DND-41 (cell line): ENCODE results near the gene CDX1.

Source experiments
- ATAC-seq: fragments of 200-7000 bp; cut with Tn5 transposase; 3 replicates; pipeline ENCODE4 v1.9.1; 2021; ENCODE audit warnings: low read depth; ENCODE audit not compliant: insufficient read depth
- DNase-seq: peaks from one replicate; pipeline ENCODE4 v3.0.0-alpha.2; 2020
- H2AFZ ChIP-seq: 2 replicates; pipeline ENCODE4 v1.6.0; 2012; ENCODE audit warnings: low read depth, low read length
- H3K27ac ChIP-seq: 2 replicates; pipeline ENCODE4 v1.5.1; 2012; ENCODE audit warnings: low read length, inconsistent platforms
- H3K27me3 ChIP-seq: fragments of 200-600 bp; sonication (generic); 2 replicates; pipeline ENCODE4 v1.6.0; 2012; ENCODE audit warnings: low read length, mild to moderate bottlenecking, inconsistent platforms; ENCODE audit not compliant: insufficient read depth, poor library complexity
- H3K36me3 ChIP-seq: 2 replicates; pipeline ENCODE4 v1.5.1; 2012; ENCODE audit warnings: low read length, inconsistent platforms; ENCODE audit not compliant: insufficient read depth
- H3K4me1 ChIP-seq: 2 replicates; pipeline ENCODE4 v1.5.1; 2012; ENCODE audit warnings: mild to moderate bottlenecking, low read length; ENCODE audit not compliant: insufficient read depth
- H3K4me2 ChIP-seq: 2 replicates; pipeline ENCODE4 v1.6.0; 2012; ENCODE audit warnings: mild to moderate bottlenecking, moderate library complexity, low read length, inconsistent platforms; ENCODE audit not compliant: insufficient read depth
- H3K4me3 ChIP-seq, 2 experiments: fragments of 200-600 bp in 1 of 2; shearing (Covaris generic) in 1 of 2; 2 replicates each; pipeline ENCODE4 v1.5.1; 2012 to 2016; ENCODE audit warnings: inconsistent platforms in 2 of 2, low read length in 2 of 2, mild to moderate bottlenecking in 2 of 2, low read depth in 1 of 2, moderate library complexity in 1 of 2
- H3K79me2 ChIP-seq: 2 replicates; pipeline ENCODE4 v1.6.0; 2012; ENCODE audit warnings: low read length, inconsistent platforms; ENCODE audit not compliant: insufficient read depth
- H3K9ac ChIP-seq: 2 replicates; pipeline ENCODE4 v1.6.0; 2012; ENCODE audit warnings: low read depth, mild to moderate bottlenecking, inconsistent platforms, low read length, moderate library complexity
- H3K9me3 ChIP-seq: 2 replicates; pipeline ENCODE4 v1.5.1; 2012; ENCODE audit warnings: low read length, moderate library complexity, mild to moderate bottlenecking, inconsistent platforms; ENCODE audit not compliant: insufficient read depth, severe bottlenecking
- H4K20me1 ChIP-seq: 2 replicates; pipeline ENCODE4 v1.6.0; 2012; ENCODE audit warnings: low read length; ENCODE audit not compliant: insufficient read depth
- EZH2 ChIP-seq: IDR thresholded peaks from 3 replicates; pipeline ENCODE4 v1.6.1; 2012; ENCODE audit warnings: borderline replicate concordance, low read depth, mild to moderate bottlenecking, moderate library complexity, low read length, inconsistent platforms; ENCODE audit not compliant: severe bottlenecking
- TF ChIP-seq, protein P1 (sequence below): IDR thresholded peaks from 2 replicates; pipeline ENCODE4 v1.5.1; 2012; ENCODE audit warnings: borderline replicate concordance, low read length, moderate library complexity, mild to moderate bottlenecking; ENCODE audit not compliant: poor library complexity, severe bottlenecking; ENCODE audit errors: extremely low read depth

CDX1 gene

DNA sequence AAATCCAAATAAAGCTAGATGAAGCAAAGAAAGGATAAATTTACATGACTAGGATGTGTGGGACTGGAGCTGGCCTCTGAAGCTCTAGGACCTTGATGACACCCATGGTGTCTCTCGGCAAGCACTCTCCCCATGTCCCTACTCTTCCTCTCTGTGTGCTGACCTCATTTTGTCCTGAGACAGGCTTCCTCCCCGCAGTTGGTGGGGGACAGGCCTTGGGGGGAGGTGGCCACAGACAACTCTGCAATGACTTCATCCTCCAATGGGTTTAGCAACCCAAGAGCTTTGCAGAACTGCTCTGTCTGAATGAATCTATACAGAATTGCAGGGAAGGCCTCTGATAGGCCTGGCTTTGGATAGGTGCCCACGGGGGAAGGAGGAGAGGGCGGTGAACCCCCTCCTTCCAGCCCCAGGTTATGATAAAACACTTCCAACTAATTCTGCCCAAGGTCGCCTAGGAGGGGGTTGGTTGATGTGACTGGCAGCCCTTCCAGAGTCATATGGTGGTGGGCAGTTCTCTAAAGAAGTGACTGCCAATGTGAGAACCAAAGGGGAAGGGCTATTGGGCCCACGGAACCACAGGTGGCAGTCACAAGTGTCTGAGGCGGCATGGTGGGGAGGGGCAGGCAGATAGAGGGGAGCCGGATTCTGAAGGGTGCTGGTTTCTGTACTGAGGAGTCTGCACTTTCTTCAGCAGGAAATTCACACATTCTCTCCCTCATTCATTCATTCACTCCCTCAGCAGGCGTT lies 29.3 kb downstream of the CDX1 start:
- Histone ChIP-seq H3K36me3 (no peaks in the 10 kb centered on the region), H3K27ac (no peak overlapping the region), H3K27me3 (peaks cover 15% of the 10 kb centered on the region), H3K9ac (no peak overlapping the region), H3K4me1 (no peaks in the 10 kb centered on the region), H3K4me3 (no peak overlapping the region), H3K79me2 (no peaks in the 10 kb centered on the region), H2AFZ (no peak overlapping the region), H3K9me3 (no peaks in the 10 kb centered on the region), H4K20me1 (no peaks in the 10 kb centered on the region), H3K4me2 (no peak overlapping the region)
- no peak for TF ChIP-seq EZH2
- TF ChIP-seq, protein P1, sequence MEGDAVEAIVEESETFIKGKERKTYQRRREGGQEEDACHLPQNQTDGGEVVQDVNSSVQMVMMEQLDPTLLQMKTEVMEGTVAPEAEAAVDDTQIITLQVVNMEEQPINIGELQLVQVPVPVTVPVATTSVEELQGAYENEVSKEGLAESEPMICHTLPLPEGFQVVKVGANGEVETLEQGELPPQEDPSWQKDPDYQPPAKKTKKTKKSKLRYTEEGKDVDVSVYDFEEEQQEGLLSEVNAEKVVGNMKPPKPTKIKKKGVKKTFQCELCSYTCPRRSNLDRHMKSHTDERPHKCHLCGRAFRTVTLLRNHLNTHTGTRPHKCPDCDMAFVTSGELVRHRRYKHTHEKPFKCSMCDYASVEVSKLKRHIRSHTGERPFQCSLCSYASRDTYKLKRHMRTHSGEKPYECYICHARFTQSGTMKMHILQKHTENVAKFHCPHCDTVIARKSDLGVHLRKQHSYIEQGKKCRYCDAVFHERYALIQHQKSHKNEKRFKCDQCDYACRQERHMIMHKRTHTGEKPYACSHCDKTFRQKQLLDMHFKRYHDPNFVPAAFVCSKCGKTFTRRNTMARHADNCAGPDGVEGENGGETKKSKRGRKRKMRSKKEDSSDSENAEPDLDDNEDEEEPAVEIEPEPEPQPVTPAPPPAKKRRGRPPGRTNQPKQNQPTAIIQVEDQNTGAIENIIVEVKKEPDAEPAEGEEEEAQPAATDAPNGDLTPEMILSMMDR = no peak
- ATAC-seq = no peak
- no peak for DNase-seq

DNA sequence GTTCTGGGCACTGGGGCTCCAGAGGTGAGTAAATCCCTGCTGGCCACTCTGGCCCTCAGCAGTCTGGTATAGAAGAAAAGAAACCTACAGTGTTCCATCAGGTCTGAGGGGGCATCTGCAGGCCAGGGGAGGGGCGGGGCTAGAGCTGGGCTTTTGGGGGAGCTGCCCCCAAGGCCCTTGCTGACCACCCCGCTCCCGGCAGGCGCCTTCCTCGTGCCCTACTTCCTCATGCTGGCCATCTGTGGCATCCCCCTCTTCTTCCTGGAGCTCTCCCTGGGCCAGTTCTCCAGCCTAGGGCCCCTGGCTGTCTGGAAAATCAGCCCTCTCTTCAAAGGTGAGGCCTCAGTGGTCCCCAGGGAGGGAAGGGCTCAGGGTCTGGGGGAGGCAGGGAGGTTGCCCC lies 29.9 kb downstream of the CDX1 start:
- Histone ChIP-seq H3K36me3 (no peaks in the 10 kb centered on the region), H3K27me3 (peaks cover 15% of the 10 kb centered on the region)
- ATAC-seq = no peak

DNA sequence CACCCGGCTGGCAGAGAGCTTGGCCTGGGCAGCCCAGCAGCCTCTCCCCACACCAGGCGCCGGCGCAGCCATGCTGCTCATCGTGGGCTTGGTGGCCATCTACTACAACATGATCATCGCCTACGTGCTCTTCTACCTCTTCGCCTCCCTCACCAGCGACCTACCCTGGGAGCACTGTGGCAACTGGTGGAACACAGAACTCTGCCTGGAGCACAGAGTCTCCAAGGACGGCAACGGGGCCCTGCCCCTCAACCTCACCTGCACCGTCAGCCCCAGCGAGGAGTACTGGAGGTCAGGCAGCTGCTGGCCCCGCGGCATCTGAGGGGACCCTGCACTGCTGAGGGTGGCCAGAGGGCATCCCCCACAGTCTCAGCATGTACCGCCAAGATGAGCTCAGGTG lies 30.4 kb downstream of the CDX1 start:
- no peak for ATAC-seq
- no peaks in the 10 kb centered on the region for H3K9me3 ChIP-seq
- H3K36me3 ChIP-seq = no peaks in the 10 kb centered on the region
- H4K20me1 ChIP-seq = no peaks in the 10 kb centered on the region; the same call in 1 of the 2 replicates
- no peaks in the 10 kb centered on the region for H3K79me2 ChIP-seq
- TF ChIP-seq, protein P1 = no peak
- no peak for TF ChIP-seq EZH2
- no peak overlapping the region for H3K9ac ChIP-seq
- H2AFZ ChIP-seq = no peak overlapping the region
- H3K4me1 ChIP-seq = no peaks in the 10 kb centered on the region
- no peak overlapping the region for H3K4me2 ChIP-seq
- DNase-seq = no peak
- H3K27ac ChIP-seq = no peak overlapping the region
- peaks cover 11% of the 10 kb centered on the region for H3K27me3 ChIP-seq
- no peak overlapping the region for H3K4me3 ChIP-seq

More for the DNA sequence above, 29.9 kb downstream of the CDX1 start:
- DNase-seq = no peak
- no peaks in the 10 kb centered on the region for H3K9me3 ChIP-seq
- no peak overlapping the region for H2AFZ ChIP-seq
- no peaks in the 10 kb centered on the region for H4K20me1 ChIP-seq
- no peak overlapping the region for H3K4me3 ChIP-seq
- TF ChIP-seq EZH2 = no peak
- TF ChIP-seq, protein P1 = no peak
- no peaks in the 10 kb centered on the region for H3K79me2 ChIP-seq
- H3K4me1 ChIP-seq = no peaks in the 10 kb centered on the region
- H3K27ac ChIP-seq = no peak overlapping the region
- H3K4me2 ChIP-seq = no peak overlapping the region
- no peak overlapping the region for H3K9ac ChIP-seq
